HTERT RPE-1 (cell line): ENCODE results near the gene UPK3BL2.
"Not testable (repeated sequence)": the region's sequence is repeated elsewhere in the genome, so short reads cannot be mapped to it uniquely, and the experiment has no call there.

Experiments
- in situ Hi-C: fragments of 300-500 bp; cut with MboI; formaldehyde crosslinking; loops from 4 replicates; pipeline ENCODE4 v1.14.3; 2020; ENCODE audit warnings: low sequenced_read_pairs

The UPK3BL2 gene

DNA sequence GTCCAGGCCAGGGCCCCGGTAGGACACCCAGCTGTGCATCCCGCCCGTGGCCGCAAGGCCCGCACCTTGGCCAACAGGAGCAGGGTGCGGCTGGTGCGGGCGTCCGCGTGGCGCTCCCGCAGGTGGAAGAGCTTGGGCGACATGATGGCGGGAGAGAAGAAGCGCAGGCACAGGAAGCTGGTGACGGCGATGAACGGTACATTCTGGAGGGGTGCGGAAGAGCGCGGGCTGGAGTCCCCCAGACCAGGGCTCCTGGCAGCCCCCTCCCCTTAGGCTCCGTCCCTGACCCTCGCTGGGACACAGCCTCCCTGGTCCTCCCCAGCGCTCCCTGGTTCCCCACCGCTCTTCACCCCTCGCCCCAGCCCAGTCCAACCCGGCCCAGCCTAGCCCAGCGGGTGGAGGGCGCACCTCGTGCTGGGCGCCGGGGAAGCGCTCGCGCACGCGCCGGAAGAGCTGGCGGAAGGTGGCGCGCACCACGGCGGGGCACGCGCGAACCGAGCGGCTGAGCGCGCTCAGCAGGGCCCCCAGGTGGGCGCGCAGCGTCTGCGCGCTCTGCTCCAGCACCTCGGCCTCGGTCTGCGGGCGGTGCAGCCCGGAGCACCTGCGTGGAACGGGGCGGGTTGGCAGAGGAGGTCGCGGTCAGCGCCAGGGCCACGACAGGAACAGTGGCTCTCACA, 48.9 kb downstream of the UPK3BL2 start:
- in situ Hi-C loops = not testable (repeated sequence)

DNA sequence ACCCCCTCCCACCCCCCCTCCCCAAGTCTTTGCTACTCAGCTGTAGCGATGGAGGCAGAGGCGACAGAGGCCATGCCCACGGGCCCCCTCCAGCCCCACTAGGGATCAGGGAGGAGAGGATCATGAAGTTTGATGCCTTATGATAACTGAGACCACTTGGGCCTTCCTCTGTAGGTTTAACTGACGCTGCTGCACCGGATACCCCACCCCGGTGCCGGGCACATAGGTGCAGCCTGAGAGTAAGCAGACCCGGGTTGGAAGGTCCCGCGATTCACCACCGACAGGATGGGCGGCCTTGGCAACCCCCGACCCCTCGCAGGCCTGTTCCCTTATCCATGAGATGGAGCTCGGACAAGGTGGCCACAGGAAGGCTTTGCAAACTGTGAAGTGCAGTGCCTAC, 49.5 kb downstream of the UPK3BL2 start:
- in situ Hi-C loops = not testable (repeated sequence)

DNA sequence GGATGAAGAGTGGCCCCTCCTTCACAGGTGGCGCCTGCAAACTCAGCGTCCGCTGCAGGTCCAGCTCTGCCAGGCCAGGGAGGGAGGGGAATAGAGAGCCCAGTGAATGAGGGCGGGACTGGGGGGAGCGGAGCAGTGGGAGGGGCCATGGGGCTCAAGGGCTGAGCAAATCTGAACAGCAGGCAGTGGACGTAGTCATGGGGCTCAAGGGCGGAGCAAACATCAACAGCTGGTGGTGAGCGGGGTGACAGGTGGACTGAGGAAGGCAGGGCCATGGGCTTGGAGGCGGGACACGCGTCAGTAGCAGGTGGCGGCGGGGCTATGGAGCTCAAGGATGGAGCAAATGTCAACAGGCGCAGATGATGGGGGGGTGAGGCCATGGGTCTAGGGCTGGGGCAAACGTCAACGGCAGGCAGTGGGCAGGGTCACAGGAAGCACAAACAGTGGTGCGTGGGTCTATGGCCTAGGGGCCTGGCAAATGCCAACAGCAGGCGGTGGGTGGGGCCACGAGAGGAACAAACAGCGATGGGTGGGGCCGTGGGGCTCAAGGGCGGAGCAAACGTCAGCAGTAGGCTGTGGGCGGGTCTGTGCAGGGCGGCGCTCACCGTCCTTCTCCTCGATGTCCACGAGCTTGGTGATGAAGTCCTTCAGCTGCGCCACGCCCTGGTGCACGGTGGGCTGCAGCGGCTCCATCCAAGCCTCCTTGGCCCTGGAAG, 50.1 kb downstream of the UPK3BL2 start:
- in situ Hi-C loops = not testable (repeated sequence)

DNA sequence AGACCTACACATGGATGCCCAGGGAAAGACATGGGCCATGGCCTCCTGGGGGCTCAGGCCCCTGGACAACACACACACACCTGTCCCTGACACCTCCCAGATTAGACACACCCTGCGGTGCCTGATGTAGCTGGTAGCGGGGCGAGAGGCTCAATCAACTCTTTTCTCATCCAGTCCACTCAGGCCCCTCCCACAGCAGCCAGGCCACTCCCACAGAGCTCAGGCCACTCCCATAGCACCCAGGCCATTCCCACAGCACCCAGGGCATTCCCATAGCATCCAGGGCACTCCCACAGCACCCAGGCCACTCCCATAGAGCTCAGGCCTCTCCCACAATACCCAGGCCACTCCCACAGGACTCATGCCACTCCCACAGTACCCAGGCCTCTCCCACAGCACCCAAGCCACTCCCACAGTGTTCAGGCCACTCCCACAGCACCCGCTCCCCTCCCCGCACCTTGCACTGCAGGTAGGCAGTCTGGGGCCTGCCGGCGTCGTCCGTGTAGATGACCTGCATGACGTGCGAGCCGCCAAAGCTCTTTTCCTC, 52.9 kb downstream of the UPK3BL2 start:
- in situ Hi-C loops = not testable (repeated sequence)
